Left cardiac atrium (tissue), 4 donors: ENCODE results near the gene GAREM2. TPM values are rescaled to one million over a fixed set of nuclear protein-coding genes. Genes with fewer than 3 reads are reported as not detected.

Experiments
- ATAC-seq, 2 donors: fragments of 200-7000 bp; cut with Tn5 transposase; one replicate each; pipeline ENCODE4 v1.9.1; 2020; ENCODE audit warnings: mild to moderate bottlenecking in 2 of 2, moderate library complexity in 2 of 2
- DNase-seq: peaks from one replicate; pipeline ENCODE4 v3.0.0-alpha.2; 2020
- intact Hi-C, 2 donors: fragments of 100-400 bp; cut with DNase I; formaldehyde crosslinking; loops; one replicate each; pipeline versions ENCODE4 v1.14.1 to v1.15.1; 2022 to 2023
- long read RNA-seq: library from polyadenylated mRNA; unstranded; transcript quantifications from one replicate; pipeline ENCODE4 v2.0.0, GENCODE V29; 2021
- total RNA-seq, 2 donors: library from RNA; stranded (reverse); fragmentation: NEBNext Ultra II Directional; extraction: Animal tissue kit (Norgen Biotek cat#: 25700); gene quantifications; one replicate each; pipeline ENCODE4 v1.2.1, GENCODE V29; 2021
- donor health status: DM: no; HTN: yes; CAD: no.
- donor health status: DM: no; HTN: yes; CAD: no; lungs with severe emphysema.
- donor health status: DM: yes; HTN: yes; CAD: no.
- donor health status: Dilated cardiomyopathy.

Gene GAREM2
- total RNA-seq = 1 to 10 TPM; 4.2 to 4.8 TPM
- long read RNA-seq, partial matches to known transcripts = 0 of 7 reads
- long read RNA-seq, other reads (novel, unspliced or antisense) = 7 of 7 reads

DNA sequence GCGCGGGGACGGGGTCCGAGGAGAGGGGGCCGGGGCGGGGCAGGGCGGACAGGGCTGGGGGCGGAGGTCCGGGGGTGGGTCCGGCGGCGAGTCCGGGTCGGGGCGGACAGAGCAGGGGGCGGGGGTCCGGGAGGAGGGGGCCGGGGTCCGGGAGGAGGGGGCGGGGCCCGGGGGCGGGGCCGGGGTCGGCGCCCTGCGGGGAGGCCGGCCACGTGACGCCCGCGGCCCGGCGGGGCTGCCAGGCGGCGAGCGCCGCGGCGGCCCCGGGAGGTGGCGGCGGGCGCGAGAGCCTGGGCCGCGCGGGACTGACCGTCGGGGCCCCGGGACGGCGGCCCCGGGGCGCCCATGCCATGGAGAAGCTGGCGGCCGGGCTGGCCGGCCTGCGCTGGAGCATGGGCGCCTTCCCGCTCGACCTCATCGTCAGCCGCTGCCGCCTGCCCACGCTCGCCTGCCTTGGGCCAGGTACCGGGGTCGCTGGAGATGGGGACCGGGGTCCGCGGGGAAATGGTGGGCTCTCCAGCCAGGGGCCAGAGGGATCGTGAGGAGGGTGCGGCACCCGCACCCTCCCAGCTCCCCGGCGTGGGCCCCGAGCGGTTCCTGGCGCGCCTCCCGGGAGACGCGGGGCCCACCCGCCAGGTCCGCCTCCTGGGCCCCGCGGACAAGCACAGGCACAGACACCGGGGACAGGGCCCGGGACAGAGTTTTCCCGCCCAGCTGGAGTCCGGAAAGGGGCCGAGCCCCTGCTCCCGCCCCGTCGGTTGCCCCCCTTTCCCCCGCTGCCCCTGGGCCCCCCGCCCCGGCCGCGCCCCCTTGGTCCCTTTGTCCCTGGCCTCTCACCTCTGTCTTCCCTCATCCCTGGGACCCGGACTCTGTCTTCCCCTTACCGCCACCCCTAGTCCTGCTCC lies at the start of gene GAREM2:
Gene GAREM2, plus strand, starts transcription at position 218 of the 905 bp plus-strand sequence. Its CDS starts 133 bp downstream, at position 351.
- ATAC-seq (peak; percentile 8 to 14), DNase-seq (no peak)
- intact Hi-C loops = no loop called here

DNA sequence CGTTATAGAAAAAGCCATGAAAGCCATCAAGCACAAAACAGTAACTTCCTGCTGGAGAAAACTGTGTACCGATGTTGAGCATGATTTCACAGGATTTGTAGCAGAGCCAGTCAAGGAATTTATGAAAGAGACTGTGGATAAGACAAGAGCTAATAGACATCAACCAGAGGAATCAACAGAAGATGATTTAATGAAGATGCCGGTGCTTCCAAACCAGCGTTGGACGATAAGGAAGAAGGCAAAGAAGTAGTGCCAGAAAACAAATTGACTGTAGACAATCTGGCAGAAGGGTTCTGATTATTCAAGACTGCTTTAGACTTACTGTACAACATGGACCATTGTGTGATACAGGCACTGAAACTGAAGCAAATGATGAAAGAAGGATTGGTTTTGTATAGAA lies 49.5 kb upstream of the GAREM2 start:
- no peak for ATAC-seq
- DNase-seq = no peak
- intact Hi-C loops = no loop called here

DNA sequence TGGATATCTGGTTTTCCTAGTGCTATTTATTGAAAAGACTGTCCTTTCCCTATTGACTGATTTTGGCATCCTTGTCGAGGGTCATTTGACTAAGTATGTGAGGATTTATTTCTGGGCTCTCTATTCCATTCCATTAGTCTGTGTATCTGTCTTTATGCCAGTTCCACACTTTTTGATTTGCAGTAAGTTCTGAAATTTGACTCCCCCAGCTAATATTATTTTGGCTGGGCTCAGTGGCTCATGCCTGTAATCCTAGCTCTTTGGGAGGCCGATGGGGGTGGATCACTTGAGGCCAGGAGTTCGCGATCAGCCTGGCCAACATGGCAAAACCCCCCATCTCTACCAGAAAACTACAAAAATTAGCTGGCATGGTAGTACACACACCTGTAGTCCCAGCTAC lies 46.8 kb upstream of the GAREM2 start:
- intact Hi-C loops = no loop called here
- DNase-seq = no peak
- ATAC-seq = no peak

DNA sequence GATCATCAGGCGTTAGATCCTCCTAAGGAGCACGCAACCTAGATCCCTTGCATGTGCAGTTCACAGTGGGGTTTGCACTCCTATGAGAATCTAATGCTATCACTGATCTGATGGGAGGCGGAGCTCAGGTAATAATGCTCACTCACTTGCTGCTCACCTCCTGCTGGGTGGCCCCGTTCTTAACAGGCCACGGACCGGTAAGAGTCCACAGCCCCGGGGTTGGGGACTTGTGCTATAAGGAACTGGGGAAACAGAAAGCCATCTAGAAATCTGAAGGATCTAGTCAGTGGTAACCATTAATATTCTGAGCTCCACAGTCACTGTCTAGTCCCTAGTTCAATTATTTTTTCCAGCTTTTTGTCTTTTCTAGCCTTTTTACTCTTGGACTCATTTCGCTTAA lies 44.7 kb upstream of the GAREM2 start:
- no peak for DNase-seq
- intact Hi-C loops = no loop called here
- no peak for ATAC-seq

DNA sequence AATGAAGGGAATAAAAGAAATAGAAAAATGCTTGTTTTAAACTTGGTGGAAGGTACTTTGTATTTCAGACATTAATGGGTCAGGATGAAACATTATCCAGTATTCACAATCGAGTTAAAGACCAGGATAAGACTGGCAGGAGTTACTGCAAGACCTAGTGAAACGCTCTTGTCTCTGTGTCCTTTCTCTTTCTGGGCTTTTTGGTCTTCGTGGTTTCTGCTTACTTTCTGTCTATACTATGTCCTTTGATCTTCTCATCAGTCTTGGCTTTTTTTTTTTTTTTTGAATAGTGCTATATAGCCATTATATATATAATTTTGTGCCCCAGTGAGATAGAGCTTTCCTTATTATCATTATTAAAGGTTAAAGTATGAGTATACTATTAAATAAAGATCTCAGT lies 42.1 kb upstream of the GAREM2 start:
- intact Hi-C loops = no loop called here
- no peak for ATAC-seq
- DNase-seq = no peak

DNA sequence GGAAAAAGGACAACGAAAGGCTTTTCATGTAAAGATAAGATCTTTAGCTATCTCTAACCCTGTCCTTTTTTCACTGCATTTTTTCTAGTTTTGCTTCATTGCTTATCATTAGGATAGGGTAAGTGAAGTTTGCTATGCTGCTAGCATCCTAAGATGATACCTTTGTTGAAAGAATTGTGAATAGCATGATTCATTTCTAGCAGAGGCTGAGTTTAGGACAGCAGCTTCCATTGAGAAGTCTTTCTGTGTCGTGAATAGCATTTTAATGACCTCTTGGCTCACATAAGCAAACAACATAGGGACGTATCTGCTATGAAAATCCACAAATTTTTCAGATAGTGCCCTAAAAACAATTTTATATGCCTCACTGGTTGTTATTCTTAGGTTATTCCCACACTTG lies 36.4 kb upstream of the GAREM2 start:
- intact Hi-C loops = no loop called here
- no peak for ATAC-seq
- DNase-seq = no peak

DNA sequence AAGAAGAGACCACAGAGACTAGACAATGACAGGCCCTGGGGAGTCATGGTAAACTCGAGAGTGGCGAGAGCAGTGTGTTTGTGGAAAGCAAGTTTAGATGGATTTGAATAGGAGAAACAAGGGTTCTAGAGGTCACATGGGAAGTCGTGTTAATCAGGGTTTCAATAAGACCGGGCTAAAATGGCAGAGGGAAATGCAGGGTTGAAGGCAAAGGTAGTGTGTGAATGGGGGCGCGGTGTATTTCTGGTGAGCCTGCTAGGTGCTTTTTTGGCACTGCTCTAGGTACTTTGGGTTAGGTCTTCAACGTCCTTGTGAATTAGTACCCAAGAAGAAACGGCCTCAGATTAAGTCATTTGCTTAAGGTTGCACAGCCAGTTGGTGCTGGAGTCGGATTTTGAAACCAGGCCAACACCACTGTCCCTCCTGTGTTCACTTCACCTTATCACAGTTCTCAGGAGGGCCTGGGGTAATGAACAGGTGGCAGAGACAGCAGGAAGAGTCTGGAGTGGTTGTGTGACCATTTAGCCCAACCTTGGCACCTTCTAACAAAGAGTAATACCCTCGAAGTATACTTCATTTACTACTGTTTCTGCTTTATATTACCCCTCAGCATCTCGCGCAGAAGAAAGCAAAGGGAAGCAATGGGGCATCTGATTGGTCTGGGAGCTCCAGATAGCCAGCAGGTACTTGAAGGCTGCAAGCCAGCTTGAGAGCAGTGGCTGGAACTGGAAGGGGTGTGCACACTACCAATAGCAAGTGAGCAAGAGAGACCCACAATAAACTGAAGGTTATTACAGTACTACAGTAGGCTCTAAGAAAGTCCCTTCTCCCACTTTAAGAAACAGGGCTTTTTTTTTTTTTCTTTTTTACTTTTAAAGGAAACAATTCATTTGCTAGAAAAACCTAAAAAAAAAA lies 33.4 kb upstream of the GAREM2 start:
- peak in 1 of 2 donors; percentile 16 for ATAC-seq
- intact Hi-C loops = loop anchor here in 1 of 2 donors (5.0 to 10.0 kb wide), 2 partner anchors 55 to 187 kb away; no protein-coding TSS in a partner anchor

DNA sequence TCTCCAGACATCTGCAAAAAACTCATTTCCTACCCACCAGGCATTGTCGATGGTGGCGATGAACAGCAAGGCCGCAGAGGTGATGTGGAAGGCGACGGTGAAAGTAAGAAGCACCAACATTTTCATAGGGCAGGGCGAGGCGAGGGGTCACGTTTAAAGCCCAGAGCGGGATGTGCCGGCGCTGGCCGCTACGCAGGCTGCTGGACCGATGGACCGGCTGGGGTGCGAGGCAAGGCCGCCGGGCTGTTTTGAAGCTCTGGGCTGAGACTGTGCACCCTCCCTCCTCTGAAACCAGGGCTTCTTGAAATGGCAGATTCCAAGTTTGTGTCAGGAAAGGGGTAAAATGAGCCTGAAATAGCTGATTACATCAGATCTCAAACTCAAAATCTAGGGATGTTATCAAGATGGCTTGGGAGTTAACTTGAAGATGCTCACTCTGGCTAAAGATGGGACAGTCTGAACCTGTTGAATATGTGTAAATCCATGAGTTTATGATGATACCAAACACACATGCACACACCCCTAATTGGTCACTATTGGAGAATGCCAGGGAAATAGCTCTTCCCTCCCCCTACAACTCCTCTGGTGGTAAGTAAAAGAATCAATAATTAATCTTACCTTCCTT lies 31.6 kb upstream of the GAREM2 start:
- ATAC-seq (no peak), DNase-seq (no peak)
- intact Hi-C loops = loop anchor here in 1 of 2 donors (5.0 to 10.0 kb wide), 2 partner anchors 56 to 189 kb away; no protein-coding TSS in a partner anchor

More for the DNA sequence above, 33.4 kb upstream of the GAREM2 start:
- DNase-seq = no peak

DNA sequence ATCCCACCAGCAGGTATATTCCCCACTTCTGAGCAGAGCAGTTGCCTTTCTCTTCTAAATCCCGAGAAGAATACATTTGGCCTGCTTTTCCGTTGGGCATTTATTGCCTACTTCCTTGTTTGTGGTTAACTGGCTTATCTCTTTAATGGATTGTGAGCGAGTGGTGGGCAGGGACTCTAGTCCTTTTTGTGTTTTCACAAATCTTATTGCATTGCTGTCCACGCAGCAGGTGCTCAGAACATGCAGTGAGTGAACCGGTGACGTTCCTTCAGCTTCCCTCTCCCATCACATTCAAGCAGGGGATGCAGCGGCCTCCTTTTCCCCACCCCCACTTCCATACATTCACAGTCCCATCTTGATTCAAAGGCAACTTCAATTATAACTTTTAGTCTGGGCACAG lies 28.9 kb upstream of the GAREM2 start:
- intact Hi-C loops = loop anchor here (2.0 to 10.0 kb wide), 3 partner anchors 59 to 192 kb away; no protein-coding TSS in a partner anchor
- DNase-seq (no peak), ATAC-seq (no peak)

DNA sequence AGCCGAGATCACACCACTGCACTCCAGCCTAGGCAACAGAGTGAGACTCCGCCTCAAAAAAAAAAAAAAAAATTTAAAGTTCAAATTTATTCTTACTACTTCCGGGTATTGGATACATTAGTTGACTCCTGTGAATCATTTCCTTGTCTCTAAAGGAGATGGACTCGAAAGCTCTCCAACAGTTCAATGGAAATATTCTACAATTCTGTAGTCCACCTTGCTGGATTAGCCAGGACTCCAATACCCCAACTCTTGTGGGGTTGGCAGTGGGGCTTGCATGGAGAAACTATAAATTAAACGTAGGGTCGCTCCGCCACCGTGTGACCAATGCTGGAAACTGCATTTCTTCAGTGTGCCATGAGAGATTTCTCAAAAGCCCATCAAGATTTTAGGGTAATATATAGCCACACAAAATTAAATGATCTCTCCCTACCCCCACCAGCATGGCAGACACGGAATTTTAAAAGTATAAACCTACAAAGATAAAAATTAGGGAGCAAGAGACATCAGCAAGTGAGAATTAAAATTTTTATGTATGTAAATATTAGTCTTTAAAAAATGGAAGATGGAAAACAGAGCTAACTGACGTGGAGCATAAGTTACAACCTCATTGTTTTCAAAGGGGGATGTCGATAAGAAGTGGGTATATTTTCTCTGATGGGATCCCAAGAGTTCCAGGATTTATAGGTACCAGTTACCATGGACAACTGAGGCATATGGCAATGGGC lies 27.8 kb upstream of the GAREM2 start:
- intact Hi-C loops = loop anchor here (2.0 to 10.0 kb wide), 4 partner anchors 58 to 193 kb away; no protein-coding TSS in a partner anchor
- ATAC-seq (peak; percentile 67 to 73), DNase-seq (peak; percentile 53)

DNA sequence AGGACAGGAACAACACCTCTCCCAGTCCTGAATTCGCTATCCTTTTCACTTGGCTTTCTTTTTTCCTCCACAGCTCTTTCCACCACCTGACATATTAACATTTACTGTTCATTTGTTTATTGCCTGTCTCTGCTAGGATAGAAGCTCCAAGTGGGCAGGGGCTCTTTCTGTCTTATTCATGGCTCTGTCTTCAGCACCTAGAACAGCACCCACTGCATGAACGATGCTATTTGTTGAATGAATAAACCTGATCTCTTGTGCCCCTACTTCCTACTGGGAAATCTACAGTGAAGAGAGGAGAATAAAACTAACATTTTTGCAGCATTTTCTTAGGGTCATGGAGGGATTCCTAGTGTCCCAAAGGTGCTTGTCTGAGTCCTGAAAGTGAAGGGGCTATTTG lies 24.4 kb upstream of the GAREM2 start:
- ATAC-seq (no peak), DNase-seq (no peak)
- intact Hi-C loops = loop anchor here (5.0 to 10.0 kb wide), 3 partner anchors 61 to 196 kb away; no protein-coding TSS in a partner anchor

DNA sequence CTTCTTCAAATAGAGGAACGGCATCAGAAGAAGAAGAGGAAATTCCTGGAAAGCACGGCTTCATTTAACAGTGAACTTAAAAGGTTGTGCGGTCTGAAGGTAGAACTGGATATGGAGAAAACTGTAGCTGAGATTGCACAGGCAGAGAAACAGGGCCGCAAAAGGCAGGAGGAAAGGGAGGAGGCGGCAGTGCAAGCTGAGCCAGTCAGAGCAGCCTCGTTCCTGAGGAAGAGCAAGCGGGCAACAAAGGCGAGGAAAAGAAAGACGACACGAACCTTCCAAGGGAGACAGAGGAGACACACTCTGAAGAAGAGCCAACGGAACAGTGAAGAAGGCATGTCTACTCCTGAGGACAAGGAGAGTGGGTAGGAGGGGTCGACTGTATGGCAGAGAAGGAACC lies 22.6 kb upstream of the GAREM2 start:
- DNase-seq = no peak
- no peak for ATAC-seq
- intact Hi-C loops = no loop called here

DNA sequence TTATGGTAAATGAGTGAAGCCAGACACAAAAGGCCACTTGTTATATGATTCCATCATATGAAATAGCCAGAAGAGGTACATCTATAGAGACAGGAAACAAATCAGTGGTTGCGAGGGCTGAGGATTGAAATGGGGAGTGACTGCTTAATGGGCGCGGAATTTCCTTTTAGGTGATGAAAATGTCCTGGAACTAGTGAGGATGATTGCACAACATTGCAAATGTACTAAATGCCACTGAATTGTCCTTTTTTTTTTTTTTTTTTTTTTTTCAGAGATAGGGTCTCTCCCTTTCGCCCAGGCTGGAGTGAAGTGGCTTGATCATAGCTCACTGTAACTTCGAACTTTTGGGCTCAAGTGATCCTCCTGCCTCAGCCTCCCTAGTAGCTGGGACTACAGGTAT lies 15.3 kb upstream of the GAREM2 start:
- intact Hi-C loops = no loop called here
- DNase-seq = no peak
- no peak for ATAC-seq

DNA sequence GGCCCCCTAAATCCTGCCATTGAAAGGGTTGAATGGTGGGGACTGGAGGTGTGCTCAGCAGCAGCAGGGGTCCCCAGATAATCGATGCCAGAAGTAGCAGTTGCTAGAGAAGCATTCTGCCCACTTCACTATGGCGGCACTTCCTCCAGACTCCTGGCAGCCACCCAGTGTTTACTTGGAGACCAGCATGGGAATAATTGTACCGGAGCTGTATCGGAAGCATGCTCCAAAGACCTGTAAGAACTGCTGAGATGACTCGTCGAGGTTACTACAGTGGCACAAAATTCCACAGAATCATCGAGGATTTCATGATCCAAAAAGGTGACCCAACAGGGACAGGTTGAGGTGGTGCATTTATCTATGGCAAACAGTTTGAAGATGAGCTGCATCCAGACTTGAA lies 11.0 kb upstream of the GAREM2 start:
- DNase-seq = no peak
- no peak for ATAC-seq
- intact Hi-C loops = no loop called here

DNA sequence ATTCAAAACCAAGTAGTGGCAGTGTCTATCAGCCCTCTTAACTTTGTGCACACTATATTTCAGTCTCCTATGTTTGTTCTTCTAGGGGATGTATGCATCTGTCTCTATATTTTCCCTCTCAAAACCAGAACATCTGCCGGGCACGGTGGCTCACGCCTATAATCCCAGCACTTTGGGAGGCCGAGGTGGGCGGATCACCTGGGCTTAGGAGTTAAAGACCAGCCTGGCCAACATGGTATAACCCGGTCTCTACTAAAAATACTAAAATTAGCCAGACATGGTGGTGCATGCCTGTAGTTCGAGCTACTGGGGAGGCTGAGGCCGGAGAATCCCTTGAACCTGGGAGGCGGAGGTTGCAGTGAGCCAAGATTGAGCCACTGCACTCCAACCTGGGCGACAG lies 9.9 kb upstream of the GAREM2 start:
- no peak for ATAC-seq
- no peak for DNase-seq
- intact Hi-C loops = no loop called here

DNA sequence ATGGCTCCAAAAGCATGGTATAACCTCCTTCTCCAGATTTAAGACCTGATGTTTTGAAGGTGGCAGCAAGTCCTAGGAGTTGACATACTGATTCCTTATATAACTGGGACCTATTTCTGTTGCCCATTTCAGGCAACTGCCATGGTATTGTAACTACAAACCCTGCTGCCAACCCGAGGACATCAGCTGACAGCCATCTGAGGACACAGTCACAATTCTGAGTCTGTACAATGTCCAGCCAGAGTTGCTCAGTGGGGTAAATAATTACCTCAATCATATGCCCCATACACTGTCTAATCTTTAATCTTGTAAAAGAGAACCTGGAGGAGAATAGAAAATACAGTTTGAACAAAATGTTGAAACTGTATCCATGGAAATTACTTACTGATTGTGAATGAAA lies 8.7 kb upstream of the GAREM2 start:
- DNase-seq = no peak
- ATAC-seq = peak in 1 of 2 donors; percentile 55
- intact Hi-C loops = no loop called here

DNA sequence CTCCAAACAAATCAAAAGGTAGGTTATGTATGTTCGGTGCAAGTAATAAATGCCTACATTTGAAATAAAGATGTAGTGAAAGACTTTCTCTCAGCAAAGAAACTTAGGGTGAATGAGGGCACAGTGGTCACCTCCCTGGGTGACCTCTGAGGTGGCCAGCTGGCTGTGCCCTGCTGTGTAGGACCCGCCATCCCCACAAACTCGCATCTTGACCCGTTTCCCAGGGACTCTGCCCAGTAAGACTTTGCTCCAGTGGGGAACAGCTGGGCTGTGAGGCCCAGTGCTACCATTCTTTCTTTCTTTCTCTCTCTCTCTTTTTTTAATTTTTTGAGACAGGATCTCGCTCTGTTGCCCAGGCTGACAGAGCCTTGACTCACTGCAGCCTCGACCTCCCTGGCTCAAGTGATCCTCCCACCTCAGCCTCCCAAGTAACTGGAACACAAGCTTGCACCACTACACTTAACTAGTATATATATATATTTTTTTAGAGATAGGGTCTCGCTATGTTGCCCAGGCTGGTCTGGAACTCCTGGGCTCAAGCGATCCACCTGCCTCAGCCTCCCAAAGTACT lies 8.2 kb upstream of the GAREM2 start:
- intact Hi-C loops = no loop called here
- ATAC-seq (no peak), DNase-seq (no peak)

DNA sequence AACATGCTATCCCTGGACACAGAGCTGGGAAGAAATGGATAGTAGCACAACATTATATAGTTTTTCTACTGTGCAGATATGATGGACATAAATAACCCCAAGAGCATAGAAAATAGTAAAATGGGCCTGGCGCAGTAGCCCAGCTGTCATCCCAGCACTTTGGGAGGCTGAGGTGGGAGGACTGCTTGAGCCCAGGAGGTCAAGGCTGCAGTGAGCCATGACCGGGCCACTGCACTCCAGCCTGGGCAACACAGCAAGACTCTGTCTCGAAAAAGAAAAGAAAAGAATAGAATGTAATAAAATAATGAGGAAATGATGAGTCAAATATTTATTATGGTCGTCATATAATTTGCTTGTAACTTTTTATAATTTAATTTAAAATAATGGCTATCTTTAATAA lies 7.5 kb upstream of the GAREM2 start:
- DNase-seq (no peak), ATAC-seq (no peak)
- intact Hi-C loops = no loop called here
